HepG2 (cell line): ENCODE data around the gene PIP4K2B. TPM values are rescaled to one million over a fixed set of nuclear protein-coding genes. Genes with fewer than 3 reads are reported as not detected.

Experiments used
- AKAP8 ChIP-seq: sonication (generic); formaldehyde crosslinking; IDR thresholded peaks from 2 replicates; pipeline ENCODE4 v1.5.1; 2020; ENCODE audit warnings: mild to moderate bottlenecking, missing genetic modification reagents
- CENPX ChIP-seq: sonication (generic); formaldehyde crosslinking; IDR thresholded peaks from 2 replicates; pipeline ENCODE4 v1.9.0; 2021; ENCODE audit warnings: mild to moderate bottlenecking, missing genetic modification reagents, moderate library complexity
- DDIT3 ChIP-seq: sonication (generic); formaldehyde crosslinking; IDR thresholded peaks from 2 replicates; pipeline ENCODE4 v1.4.0; 2020; ENCODE audit warnings: mild to moderate bottlenecking, missing genetic modification reagents
- HBP1 ChIP-seq: IDR thresholded peaks from 2 replicates; pipeline ENCODE4 v1.6.1; 2016; ENCODE audit warnings: low read depth, control low read depth
- HCFC1 ChIP-seq: fragments of 150-350 bp; IDR thresholded peaks from 2 replicates; pipeline ENCODE4 v1.6.1; 2014; ENCODE audit warnings: low read depth, low read length
- HMGXB3 ChIP-seq: sonication (generic); formaldehyde crosslinking; IDR thresholded peaks from 2 replicates; pipeline ENCODE4 v1.4.0; 2020; ENCODE audit warnings: missing genetic modification reagents, borderline replicate concordance
- HNRNPL ChIP-seq: fragments of 200-400 bp; formaldehyde crosslinking; IDR thresholded peaks from 2 replicates; pipeline ENCODE4 v1.6.1; 2017; ENCODE audit warnings: mild to moderate bottlenecking, low read depth, low read length
- KDM1A ChIP-seq: IDR thresholded peaks from 2 replicates; pipeline ENCODE4 v1.6.1; 2016; ENCODE audit warnings: missing compliant biosample characterization
- KDM5A ChIP-seq: fragments of 200-600 bp; sonication (generic); IDR thresholded peaks from 2 replicates; pipeline ENCODE4 v1.7.0; 2018; ENCODE audit warnings: antibody characterized with exemption, mild to moderate bottlenecking, low read length, borderline replicate concordance
- NBN ChIP-seq: fragments of 450-650 bp; conservative IDR thresholded peaks from 2 replicates; pipeline ENCODE4 v1.6.1; 2017
- RBFOX2 ChIP-seq: fragments of 200-400 bp; formaldehyde crosslinking; IDR thresholded peaks from 2 replicates; pipeline ENCODE4 v1.6.1; 2017; ENCODE audit warnings: low read depth, mild to moderate bottlenecking, low read length
- REXO4 ChIP-seq: sonication (generic); formaldehyde crosslinking; IDR thresholded peaks from 2 replicates; pipeline ENCODE4 v1.8.0; 2022; ENCODE audit warnings: missing genetic modification reagents, mild to moderate bottlenecking, borderline replicate concordance
- TFAP4 ChIP-seq: sonication (generic); IDR thresholded peaks from 2 replicates; pipeline ENCODE4 v1.6.1; 2016; ENCODE audit warnings: low read depth, borderline replicate concordance
- THAP11 ChIP-seq: IDR thresholded peaks from 2 replicates; pipeline ENCODE4 v1.6.1; 2016; ENCODE audit warnings: missing biosample characterization, missing genetic modification reagents
- ZBTB14 ChIP-seq: sonication (generic); formaldehyde crosslinking; IDR thresholded peaks from 2 replicates; pipeline ENCODE4 v1.4.0; 2020; ENCODE audit warnings: missing genetic modification reagents
- ZFP36L1 ChIP-seq: sonication (generic); formaldehyde crosslinking; IDR thresholded peaks from 2 replicates; pipeline ENCODE4 v1.8.0; 2022; ENCODE audit warnings: mild to moderate bottlenecking, missing genetic modification reagents, moderate library complexity
- ZNF280B ChIP-seq: sonication (generic); formaldehyde crosslinking; IDR thresholded peaks from 2 replicates; pipeline ENCODE4 v1.5.0; 2020; ENCODE audit warnings: missing genetic modification reagents, mild to moderate bottlenecking, borderline replicate concordance
- ZNF431 ChIP-seq: sonication (generic); formaldehyde crosslinking; IDR thresholded peaks from 2 replicates; pipeline ENCODE4 v1.9.0; 2022; ENCODE audit warnings: missing genetic modification reagents, low read depth, mild to moderate bottlenecking, borderline replicate concordance
- ZNF777 ChIP-seq: sonication (generic); formaldehyde crosslinking; IDR thresholded peaks from 2 replicates; pipeline ENCODE4 v1.4.0; 2020; ENCODE audit warnings: missing genetic modification reagents
- polyA plus RNA-seq, 8 experiments: library from polyadenylated mRNA; depleted of rRNA in 3 of 8; stranded (reverse) in 7 of 8; unstranded in 1 of 8; fragments of >200 nt; fragmentation: Illumina TruSeq in 4 of 8; extraction: Trizol in 4 of 8; gene quantifications; 2 replicates each; pipeline versions ENCODE4 v1.2.1 to v1.2.3, GENCODE V29; 2011 to 2016; ENCODE audit warnings: low read depth in 4 of 8, missing spikeins in 1 of 8, mixed read lengths in 1 of 8; ENCODE audit not compliant: insufficient read depth in 1 of 8
- total RNA-seq, 5 experiments: library from RNA; depleted of rRNA; stranded (reverse); fragments of >200 nt; fragmentation: Illumina TruSeq; extraction: Trizol; gene quantifications; 2 replicates each; pipeline ENCODE4 v1.2.3, GENCODE V29; 2016; ENCODE audit warnings: low read depth in 1 of 5

Gene PIP4K2B
- total and polyA plus RNA-seq, 2 of the 13 experiments (the other 11 are each of a cell fraction or from before 2014, with no cell fraction given): 20.4 to 54.0 TPM

- no peak; the same call in 1 of the 2 replicates for TF ChIP-seq KDM5A
- TF ChIP-seq KDM1A (CRISPR knock-in tag): peak; percentile 82; the same call in 1 of the 2 replicates
- no peak for TF ChIP-seq DDIT3
- peak; percentile 46; the same call in 1 of the 2 replicates for TF ChIP-seq TFAP4
- TF ChIP-seq ZNF431: peak; percentile 68; the same call in 1 of the 2 replicates
- 0 out of 2 replicates have a peak, but pooled peaks have one; percentile 35 for TF ChIP-seq RBFOX2
- no peak for TF ChIP-seq NBN
- no peak for TF ChIP-seq ZBTB14 (CRISPR knock-in tag)
- peak; percentile 66; the same call in 1 of the 2 replicates for TF ChIP-seq HBP1 (CRISPR knock-in tag)
- TF ChIP-seq HMGXB3 (CRISPR knock-in tag): peak; percentile 15; the same call in 1 of the 2 replicates
- no peak for TF ChIP-seq REXO4 (CRISPR knock-in tag)
- TF ChIP-seq AKAP8 (CRISPR knock-in tag): no peak
- TF ChIP-seq ZNF280B: no peak
- TF ChIP-seq CENPX: no peak
- TF ChIP-seq ZFP36L1 (CRISPR knock-in tag): 0 out of 2 replicates have a peak, but pooled peaks have one; percentile 45
- TF ChIP-seq HCFC1: no peak
- TF ChIP-seq THAP11: peak; percentile 70
- no peak; the same call in 1 of the 2 replicates for TF ChIP-seq ZNF777 (CRISPR knock-in tag)
- no peak for TF ChIP-seq HNRNPL
Measured at GRCh38 chr17:38746004-38746848, 53.1 kb downstream of the PIP4K2B start (continued).
